AG09309 (cell line): Measurements from ENCODE around the gene FFAR4.

Source experiments
- DNase-seq: peaks from one replicate; pipeline ENCODE4 v3.0.0-alpha.2; 2010; ENCODE audit warnings: low read depth
- H3K4me3 ChIP-seq: 2 replicates; pipeline ENCODE4 v1.5.1; 2011; ENCODE audit warnings: mild to moderate bottlenecking, low read depth, low read length, moderate library complexity; ENCODE audit not compliant: control insufficient read depth
- TF ChIP-seq, protein P1 (sequence below): IDR thresholded peaks from 2 replicates; pipeline ENCODE4 v1.5.1; 2011; ENCODE audit warnings: mild to moderate bottlenecking, low read depth, low read length, inconsistent platforms; ENCODE audit not compliant: insufficient read depth, control insufficient read depth; ENCODE audit errors: missing control alignments

Gene FFAR4

DNA sequence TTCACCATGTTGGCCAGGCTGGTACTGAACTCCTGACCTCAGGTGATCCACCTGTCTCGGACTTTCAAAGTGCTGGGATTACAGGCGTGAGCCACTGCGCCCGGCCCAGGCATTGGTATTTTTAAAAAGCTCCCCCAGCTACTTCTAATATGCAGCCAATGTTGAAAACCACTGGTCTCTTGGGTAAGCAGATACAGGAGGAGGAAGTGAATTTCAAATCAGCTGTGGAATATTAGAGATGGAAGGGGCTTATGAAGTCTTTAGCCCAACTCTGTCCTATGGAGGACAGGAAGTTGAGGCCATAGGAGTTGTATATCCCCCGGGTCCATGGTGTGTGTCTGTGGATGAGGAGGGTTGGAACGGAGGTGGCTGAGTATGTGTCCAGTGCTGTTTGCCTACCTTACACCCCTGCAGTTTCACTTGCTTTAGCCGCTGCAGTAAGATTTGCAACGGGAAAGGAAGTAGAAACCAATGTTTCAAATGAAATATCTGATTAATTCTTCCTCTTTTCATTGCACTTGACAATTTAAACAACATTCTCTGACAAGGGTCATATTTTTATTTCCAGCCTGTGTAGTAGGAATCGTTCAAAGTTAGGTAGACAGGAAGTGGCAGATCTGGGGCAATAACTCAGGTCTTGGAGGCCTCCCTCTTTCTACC, 49.2 kb downstream of the FFAR4 start:
- no peak overlapping the region for H3K4me3 ChIP-seq

DNA sequence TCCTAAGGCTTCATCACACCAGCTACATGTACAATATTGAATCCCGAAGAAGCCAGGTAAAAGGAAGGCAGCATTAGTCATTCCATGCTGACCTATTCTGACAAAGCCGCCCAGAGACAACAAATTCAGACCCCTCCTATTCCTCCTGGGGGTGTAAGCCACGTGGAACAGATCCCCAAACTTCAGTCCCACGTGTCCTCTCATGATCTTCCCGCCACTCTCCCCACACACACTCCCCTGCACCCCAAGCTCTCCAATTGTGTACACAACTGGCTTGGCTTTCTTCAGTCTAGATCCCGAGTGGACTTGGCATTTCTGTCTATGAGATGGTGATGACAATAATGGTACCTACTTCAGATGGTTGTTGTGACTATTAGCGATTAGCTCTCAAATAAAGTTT, 54.5 kb downstream of the FFAR4 start:
- DNase-seq, result no peak
- no peak overlapping the region for H3K4me3 ChIP-seq
- TF ChIP-seq, protein P1, sequence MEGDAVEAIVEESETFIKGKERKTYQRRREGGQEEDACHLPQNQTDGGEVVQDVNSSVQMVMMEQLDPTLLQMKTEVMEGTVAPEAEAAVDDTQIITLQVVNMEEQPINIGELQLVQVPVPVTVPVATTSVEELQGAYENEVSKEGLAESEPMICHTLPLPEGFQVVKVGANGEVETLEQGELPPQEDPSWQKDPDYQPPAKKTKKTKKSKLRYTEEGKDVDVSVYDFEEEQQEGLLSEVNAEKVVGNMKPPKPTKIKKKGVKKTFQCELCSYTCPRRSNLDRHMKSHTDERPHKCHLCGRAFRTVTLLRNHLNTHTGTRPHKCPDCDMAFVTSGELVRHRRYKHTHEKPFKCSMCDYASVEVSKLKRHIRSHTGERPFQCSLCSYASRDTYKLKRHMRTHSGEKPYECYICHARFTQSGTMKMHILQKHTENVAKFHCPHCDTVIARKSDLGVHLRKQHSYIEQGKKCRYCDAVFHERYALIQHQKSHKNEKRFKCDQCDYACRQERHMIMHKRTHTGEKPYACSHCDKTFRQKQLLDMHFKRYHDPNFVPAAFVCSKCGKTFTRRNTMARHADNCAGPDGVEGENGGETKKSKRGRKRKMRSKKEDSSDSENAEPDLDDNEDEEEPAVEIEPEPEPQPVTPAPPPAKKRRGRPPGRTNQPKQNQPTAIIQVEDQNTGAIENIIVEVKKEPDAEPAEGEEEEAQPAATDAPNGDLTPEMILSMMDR, result no peak

More for the DNA sequence above, 49.2 kb downstream of the FFAR4 start:
- no peak for DNase-seq
- TF ChIP-seq, protein P1, result no peak

DNA sequence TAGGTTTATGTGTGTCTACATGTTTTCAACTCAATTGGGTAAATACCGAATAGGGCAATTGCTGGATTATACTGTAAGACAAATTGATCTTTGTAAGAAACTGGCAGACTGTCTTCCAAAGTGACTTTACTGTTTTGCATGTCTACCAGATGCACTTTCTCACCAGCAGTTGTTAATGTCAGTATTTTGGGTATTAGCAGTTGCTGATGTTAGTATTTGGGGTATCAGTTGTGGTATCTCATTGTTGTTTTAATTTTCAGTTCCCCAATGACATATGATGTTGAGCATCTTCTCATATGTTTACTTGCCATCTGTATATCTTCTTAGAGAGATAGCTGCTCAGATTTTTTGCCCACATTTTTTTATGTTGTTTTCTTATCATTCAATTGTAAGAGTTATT, 56.5 kb downstream of the FFAR4 start:
- TF ChIP-seq, protein P1, result no peak
- DNase-seq, result no peak
- H3K4me3 ChIP-seq, result no peak overlapping the region

DNA sequence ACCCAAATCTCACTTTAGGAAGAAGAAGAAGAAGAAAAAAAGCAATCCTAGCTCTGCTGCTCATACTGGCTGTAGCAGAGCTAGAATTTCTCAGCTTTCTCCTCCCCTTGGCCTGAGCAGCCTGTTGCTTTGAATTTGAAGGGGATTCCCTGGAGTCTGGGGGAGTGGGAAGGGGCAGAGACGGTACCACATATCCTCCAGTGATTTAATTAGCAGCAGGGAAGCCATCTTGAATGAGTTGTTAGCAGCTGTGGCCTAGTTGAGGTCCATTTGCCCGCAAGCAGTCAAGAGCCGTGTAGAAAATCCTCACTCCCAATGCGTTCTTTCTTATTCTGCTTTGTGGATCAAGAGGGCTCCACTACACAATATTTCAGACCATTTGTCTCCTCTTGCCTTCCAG, 62.4 kb downstream of the FFAR4 start:
- DNase-seq, result no peak
- TF ChIP-seq, protein P1, result no peak
- no peak overlapping the region for H3K4me3 ChIP-seq

DNA sequence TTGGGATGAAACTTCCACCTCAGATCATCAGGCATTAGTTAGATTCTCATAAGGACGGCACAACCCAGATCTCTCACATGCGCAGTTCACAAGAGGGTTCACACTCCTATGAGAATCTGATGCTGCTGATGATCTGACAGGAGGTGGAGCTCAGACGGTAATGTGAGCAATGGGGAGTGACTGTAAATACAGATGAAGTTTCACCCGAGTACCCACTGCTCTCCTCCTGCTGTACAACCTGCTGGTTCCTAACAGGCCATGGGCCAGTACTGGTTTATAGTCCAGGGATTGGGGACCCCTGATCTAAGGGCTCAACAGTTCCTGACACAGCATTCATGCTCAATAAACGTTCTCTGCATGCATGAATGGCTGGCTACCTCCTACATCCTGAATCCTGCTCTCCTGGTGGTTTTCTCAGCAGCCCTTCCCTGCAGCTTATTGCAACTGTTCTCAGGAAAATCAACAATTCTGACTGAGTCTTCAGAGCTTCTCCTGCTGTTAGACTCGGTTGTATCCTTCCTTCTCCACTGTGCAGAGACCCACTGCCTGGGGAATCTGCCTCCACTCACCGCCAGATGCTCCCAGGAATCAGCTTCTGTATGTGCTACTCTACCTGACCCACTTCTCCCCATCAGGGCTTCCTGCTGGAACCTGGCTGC, 63.3 kb downstream of the FFAR4 start:
- TF ChIP-seq, protein P1, result no peak
- H3K4me3 ChIP-seq, result no peak overlapping the region
- DNase-seq, result no peak

DNA sequence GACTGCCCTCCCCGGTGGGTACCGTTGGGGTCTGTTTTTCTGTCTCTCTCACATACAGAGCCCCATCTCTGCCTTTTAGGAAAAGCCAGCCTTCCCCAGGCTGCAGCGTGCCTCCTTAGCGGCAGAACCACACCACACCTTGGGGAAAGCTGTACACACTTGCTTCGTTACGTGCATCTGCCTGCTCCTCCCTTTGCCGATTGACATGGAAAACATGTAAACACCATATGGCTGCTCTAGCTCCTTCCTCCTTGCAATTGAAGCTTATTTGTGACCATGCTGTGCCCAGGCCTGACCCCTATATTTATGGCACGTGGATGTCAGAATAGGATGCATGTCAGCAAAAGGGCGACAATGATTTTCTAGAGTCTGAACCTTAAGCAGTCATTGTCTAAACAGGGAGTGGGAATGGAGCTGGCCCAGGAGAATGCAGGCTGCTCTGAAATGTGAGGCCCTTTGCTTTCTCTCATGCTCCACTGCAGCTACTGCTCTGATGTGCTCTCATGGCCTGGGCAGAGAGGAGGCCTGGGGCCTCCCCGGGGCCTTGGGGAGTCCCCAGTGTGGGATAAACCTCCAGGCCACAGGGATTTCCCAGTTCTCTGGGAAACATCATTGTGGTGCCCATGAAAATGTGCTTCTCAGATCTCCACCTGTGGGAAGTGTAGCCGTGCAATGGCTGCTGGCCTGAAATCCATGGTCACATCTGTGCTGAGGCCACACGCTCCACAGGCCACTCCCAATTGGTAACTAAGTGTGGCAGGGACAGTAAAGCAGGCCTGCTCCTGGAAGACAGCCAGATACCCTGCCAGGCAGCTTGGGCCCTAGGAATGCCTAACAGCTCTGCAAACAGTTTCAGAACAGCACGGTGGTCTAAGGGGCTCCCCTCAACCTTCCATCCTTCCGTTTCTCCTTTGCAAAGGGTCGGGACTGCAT, 64.4 kb downstream of the FFAR4 start:
- DNase-seq, result no peak
- H3K4me3 ChIP-seq, result no peak overlapping the region
- TF ChIP-seq, protein P1, result no peak
